Fibroblast of the aortic adventitia (primary cell): ENCODE data around the gene SLC35F1. TPM values are rescaled to one million over a fixed set of nuclear protein-coding genes. Genes with fewer than 3 reads are reported as not detected.

ENCODE experiments used
- DNase-seq: peaks from one replicate; pipeline ENCODE4 v3.0.0-alpha.2; 2010; ENCODE audit warnings: low read depth
- H3K4me3 ChIP-seq: 2 replicates; pipeline ENCODE4 v1.5.1; 2011; ENCODE audit warnings: low read depth, mild to moderate bottlenecking, control low read depth, low read length, moderate library complexity
- total RNA-seq: library from RNA; depleted of rRNA; stranded (reverse); fragments of >200 nt; gene quantifications from 2 replicates; pipeline ENCODE4 v1.2.3, GENCODE V29; 2012; ENCODE audit warnings: low replicate concordance
- TF ChIP-seq, protein P1 (sequence below): IDR thresholded peaks from 2 replicates; pipeline ENCODE4 v1.5.1; 2011; ENCODE audit warnings: mild to moderate bottlenecking, low read length, control low read depth, inconsistent platforms; ENCODE audit not compliant: insufficient read depth

The SLC35F1 gene
- total RNA-seq, 1 donor, result not detected

DNA sequence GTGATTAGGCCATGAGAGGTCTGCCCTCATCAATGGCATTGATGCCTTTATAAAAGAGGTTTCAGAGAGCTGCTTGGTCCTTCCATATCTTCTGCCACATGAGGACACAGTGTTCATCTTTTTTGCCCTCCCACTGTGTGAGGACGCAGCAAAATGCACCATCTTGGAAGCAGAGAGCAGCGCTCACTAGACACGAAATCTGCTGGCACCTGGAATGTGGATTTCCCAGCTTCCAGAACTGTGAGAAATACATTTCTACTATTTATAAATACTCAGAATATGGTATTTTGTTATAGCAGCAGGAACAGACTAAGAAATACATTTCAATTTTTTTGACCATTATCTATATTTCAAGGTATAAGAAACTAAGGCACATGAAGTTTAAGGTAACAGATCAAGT lies 24.9 kb downstream of the SLC35F1 start:
- TF ChIP-seq, protein P1, sequence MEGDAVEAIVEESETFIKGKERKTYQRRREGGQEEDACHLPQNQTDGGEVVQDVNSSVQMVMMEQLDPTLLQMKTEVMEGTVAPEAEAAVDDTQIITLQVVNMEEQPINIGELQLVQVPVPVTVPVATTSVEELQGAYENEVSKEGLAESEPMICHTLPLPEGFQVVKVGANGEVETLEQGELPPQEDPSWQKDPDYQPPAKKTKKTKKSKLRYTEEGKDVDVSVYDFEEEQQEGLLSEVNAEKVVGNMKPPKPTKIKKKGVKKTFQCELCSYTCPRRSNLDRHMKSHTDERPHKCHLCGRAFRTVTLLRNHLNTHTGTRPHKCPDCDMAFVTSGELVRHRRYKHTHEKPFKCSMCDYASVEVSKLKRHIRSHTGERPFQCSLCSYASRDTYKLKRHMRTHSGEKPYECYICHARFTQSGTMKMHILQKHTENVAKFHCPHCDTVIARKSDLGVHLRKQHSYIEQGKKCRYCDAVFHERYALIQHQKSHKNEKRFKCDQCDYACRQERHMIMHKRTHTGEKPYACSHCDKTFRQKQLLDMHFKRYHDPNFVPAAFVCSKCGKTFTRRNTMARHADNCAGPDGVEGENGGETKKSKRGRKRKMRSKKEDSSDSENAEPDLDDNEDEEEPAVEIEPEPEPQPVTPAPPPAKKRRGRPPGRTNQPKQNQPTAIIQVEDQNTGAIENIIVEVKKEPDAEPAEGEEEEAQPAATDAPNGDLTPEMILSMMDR, result no peak
- H3K4me3 ChIP-seq, result no peak overlapping the region
- no peak for DNase-seq

DNA sequence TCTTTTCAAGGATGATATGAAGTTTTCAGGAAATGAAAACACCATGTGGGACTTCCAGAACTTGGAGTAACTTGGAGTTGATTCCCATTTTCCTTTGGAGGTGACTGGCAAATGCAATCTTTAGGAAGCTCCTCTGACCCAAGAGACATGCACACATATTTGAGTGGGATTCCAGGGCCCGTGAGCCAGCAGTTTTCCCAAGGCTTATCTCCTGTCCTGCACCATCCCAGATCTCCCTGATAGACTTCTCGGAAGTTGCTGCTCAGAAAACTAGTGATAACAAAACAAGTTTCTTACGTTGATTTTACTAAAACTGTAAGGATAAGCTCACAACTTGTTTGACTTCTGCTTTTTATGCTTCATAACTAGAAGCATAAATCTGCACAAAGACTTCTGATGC lies 25.6 kb downstream of the SLC35F1 start:
- TF ChIP-seq, protein P1, result no peak
- H3K4me3 ChIP-seq, result no peak overlapping the region
- DNase-seq, result no peak

- TF ChIP-seq, protein P1, result no peak
- no peak overlapping the region for H3K4me3 ChIP-seq
- DNase-seq, result no peak
These were observed 26.4 kb downstream of the SLC35F1 start for GRCh38 chr6:117933471-117933870.

DNA sequence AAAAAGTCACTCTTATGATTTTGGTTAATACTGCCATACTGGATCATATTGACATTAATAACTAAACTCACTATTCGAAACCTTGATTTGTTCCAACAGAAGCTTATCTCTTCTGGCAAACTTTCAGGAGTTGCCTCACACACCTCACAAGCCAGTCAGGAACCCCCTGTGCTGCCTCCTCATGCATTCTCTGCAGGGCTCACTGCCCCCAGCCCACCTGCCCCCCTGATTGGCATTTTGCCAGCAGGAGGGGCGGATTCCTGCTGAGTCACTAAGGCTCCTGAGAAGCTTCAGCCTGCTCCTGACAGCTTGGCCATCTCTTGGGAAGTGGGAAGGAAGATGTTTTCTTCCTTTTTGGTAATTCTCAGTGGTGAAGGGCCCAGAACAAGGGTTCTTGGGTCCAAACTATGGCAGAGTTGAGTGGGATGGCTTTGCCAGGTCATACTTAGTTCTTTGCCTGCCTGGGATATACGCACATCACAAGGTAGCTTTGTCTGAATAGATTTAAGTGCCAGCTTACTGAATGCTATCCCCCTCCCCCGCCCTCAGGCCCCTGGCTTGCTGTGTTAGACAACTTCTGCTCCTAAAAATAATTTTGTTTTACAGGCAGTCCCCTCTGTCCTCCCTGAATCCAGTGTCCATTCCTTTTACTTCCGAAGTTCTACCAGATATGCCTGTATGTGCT lies 31.4 kb downstream of the SLC35F1 start:
- TF ChIP-seq, protein P1, result no peak
- H3K4me3 ChIP-seq, result no peak overlapping the region
- DNase-seq, result no peak

- H3K4me3 ChIP-seq, result no peak overlapping the region
- TF ChIP-seq, protein P1, result no peak
- DNase-seq, result no peak
These were observed 40.2 kb downstream of the SLC35F1 start for GRCh38 chr6:117947234-117947633.

GRCh38 chr6:117951783-117952182 lies 44.7 kb downstream of the SLC35F1 start:
- no peak for DNase-seq
- TF ChIP-seq, protein P1, result no peak
- no peak overlapping the region for H3K4me3 ChIP-seq

DNA sequence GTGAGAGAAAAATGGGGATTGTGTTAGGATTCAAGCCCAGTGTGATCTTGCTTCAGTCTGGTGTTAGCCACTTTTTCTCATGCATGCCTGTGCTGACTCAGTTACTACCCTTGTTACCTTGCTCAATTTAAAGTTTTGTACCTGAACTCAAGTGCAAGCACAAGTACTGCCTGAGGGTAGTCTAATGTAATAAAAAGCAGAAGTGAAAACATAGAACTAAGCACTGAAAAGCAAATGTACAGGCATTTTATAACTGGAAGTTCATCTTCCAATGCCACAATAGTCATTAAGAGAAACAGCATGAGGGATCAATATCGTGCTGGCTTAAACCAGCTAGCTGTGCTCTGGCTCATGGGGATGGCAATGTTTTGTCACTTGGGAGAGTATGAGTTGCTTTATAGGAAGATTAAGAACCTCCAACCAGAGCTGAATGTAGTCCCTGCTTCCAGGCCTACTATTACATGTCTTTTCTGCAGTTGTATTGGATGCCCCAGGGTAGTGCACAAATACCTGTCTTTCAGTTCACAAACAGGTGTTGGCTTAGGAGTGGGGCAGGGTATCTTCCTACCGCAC lies 48.7 kb downstream of the SLC35F1 start:
- H3K4me3 ChIP-seq, result no peak overlapping the region
- TF ChIP-seq, protein P1, result no peak
- no peak for DNase-seq
